GM12801 (cell line): ENCODE measurements around the gene TENM4.

Experiments
- TF ChIP-seq, protein P1 (sequence below): IDR thresholded peaks from one replicate; pipeline ENCODE4 v1.5.1; 2011; ENCODE audit warnings: control low read depth; ENCODE audit not compliant: insufficient read length; ENCODE audit errors: extremely low read depth

TENM4 gene

DNA sequence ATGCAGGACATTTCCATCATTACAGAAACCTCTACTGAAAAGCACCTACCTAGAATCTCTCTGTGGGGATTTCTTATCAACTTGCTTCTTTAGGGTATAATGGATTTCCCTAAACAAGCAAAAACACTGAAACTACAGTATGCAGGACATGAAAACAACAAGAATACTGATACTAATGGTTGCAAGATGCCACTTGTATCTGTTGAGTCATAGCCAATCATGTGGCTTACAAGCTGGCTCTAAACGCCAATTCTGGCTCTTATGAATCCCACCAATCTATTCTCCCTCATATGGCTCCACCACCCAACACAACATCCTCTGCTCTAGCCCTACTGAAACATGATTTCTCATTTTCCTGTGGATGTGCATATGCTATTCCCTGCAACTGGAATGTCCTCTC lies 22.6 kb downstream of the TENM4 start:
- TF ChIP-seq, protein P1, sequence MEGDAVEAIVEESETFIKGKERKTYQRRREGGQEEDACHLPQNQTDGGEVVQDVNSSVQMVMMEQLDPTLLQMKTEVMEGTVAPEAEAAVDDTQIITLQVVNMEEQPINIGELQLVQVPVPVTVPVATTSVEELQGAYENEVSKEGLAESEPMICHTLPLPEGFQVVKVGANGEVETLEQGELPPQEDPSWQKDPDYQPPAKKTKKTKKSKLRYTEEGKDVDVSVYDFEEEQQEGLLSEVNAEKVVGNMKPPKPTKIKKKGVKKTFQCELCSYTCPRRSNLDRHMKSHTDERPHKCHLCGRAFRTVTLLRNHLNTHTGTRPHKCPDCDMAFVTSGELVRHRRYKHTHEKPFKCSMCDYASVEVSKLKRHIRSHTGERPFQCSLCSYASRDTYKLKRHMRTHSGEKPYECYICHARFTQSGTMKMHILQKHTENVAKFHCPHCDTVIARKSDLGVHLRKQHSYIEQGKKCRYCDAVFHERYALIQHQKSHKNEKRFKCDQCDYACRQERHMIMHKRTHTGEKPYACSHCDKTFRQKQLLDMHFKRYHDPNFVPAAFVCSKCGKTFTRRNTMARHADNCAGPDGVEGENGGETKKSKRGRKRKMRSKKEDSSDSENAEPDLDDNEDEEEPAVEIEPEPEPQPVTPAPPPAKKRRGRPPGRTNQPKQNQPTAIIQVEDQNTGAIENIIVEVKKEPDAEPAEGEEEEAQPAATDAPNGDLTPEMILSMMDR: no peak

DNA sequence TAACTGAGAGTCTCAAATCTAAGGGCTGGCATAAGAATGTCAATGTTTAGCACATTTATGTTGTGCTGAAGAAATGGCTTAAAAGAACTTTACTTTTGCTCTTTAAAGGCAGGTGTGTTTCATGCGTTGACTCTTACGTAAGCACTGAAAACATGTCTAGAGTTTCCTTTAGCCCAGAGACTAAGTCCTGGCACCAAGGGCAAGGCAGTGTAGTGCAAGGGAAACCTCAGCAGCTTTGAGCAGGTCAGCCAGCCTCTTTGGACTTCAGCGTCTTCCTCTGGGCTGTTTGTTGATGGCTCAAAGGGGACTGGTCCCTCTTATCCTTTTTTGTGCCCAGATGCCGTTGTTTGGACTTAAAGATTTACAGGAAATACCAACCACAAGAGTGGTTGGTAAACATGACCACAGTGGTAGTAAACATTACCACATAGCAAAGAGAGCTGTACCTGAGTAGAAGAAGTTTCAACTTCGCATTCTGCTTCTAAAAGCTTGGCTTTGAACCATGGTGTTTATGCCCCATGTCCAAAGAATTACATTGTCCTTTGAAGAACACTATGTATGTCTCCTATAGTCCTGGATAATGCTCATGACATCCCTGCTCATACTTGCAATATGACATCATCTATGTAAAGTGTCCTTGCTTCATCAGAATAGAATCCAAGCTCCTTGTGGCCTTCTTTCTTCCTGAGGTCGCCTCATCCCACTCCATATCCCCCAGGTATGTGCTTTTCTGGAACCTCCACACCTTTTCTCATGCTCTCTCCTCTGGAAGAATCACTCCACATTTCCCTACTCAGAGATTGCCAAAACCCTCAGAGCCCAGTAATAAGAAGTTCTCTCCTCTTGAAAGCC lies 23.5 kb downstream of the TENM4 start:
- TF ChIP-seq, protein P1: no peak

DNA sequence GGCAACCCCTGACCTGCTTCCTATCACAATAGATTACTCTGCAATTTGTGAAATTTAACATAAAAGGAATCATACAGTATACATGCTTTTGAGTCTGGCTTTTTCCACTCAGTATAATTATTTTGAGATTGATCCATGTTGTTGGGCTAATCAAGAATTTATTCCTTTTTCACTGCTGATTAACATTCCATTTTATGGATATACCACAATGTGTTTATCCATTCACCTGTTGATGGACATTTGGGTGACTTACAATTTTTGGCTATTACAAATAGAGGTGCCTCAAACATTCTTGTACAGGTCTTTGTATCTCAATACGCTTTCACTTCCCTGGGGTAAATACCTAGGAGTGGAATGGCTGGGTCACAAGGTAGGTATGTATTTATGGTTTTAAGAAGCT lies 24.9 kb downstream of the TENM4 start:
- TF ChIP-seq, protein P1: no peak

DNA sequence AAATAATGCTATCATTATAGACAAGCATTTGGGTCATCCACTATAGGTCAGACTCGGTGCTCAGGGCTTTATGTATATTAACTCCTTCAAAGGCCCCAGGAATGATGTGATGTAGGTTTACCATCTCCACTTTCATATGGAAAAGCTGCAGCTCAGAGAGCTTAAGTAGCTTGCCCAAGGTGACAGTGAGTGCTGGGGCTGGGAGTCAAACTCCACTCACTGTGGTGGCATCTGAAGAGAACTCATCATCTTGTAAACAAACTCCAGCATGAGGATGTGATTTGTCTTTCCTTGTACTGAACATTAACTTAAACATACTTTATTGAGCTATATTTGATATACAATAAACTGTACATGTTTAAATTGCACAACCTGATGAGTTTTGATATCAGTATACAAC lies 25.4 kb downstream of the TENM4 start:
- TF ChIP-seq, protein P1: no peak

DNA sequence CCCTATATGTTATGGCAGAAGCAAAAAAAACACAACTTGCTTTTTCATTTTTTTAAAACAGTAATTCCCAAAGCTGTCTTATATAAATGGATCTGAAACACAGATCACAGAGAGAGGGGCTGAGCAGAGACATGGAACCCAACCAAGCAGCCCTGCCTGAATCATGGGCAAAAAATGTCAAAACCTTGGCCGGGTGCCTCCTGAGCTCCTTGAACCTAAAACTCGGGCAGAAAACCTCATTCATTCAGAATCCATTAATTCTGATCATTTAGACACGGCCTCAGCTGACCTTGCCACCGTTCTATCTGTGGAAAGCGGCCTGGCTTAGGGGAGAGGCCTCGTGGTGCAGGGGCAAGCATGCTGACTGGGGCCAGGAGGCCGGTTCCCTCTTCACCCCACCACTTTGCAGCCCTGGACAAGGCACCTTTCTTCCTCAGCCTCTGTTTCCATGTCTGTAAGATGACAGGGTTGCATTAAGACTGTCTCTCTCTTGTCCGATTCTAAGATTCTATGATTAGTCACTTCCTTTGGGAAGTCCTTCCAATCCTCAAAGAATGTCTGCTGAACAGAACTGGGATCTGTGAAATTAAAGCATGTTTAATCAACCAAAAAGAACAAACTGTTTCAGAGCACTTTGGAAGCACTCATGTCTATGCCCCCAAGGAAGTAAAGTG lies 26.0 kb downstream of the TENM4 start:
- TF ChIP-seq, protein P1: no peak

DNA sequence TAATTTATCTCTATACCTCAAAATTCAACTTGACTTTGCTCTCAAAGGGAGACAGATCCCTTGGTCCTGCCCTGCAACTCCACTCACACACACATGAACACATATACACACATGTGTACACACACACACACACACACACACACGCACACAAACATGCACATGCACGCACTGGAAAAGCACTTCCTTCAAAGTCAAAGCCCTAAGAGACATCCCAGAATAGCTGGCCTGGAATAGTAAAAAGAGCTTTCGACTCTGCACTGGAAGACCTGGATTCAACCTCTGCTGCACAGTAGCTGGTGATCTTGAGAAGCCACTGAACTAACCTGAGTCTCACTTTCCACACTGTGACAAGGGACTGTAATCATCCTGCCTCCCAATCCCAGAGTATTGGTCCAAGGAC lies 26.8 kb downstream of the TENM4 start:
- TF ChIP-seq, protein P1: no peak

DNA sequence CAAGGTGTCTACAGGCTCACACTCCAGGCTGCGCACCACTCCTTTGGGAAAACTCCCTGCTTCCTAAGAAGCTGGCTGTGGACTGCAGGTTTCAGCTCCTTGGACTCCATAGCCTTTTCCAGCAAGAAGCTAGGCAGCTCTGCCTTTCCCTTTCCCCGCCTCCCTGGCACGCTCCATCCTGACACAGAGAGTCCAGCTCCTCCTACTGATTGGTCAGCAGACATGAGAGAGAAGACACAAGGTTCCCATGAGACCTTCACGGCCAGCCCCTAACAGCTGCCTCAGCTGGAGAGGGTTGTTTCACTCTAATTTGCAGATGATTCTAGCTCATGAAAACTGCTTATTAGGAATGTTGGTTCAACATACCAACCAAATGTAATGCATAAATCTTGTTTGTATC lies 27.6 kb downstream of the TENM4 start:
- TF ChIP-seq, protein P1: no peak
